Neuron (in vitro differentiated cells): ENCODE data around the gene CCK.

Experiments
- H2AFZ ChIP-seq: one replicate; pipeline ENCODE4 v1.6.1; 2013; ENCODE audit warnings: low read depth, mild to moderate bottlenecking, inconsistent platforms, low read length, moderate library complexity
- H3K27me3 ChIP-seq: one replicate; pipeline ENCODE4 v1.6.1; 2013; ENCODE audit warnings: low read length; ENCODE audit not compliant: insufficient read depth
- H3K36me3 ChIP-seq: one replicate; pipeline ENCODE4 v1.6.1; 2013; ENCODE audit warnings: low read length; ENCODE audit not compliant: insufficient read depth
- H3K4me1 ChIP-seq: one replicate; pipeline ENCODE4 v1.6.1; 2013; ENCODE audit warnings: low read length; ENCODE audit not compliant: insufficient read depth
- H3K4me3 ChIP-seq: 2 replicates; pipeline ENCODE4 v1.5.1; 2013; ENCODE audit warnings: mild to moderate bottlenecking, low read length, moderate library complexity
- H3K9me3 ChIP-seq: one replicate; pipeline ENCODE4 v1.6.1; 2013; ENCODE audit warnings: low read length

The CCK gene, protein sequence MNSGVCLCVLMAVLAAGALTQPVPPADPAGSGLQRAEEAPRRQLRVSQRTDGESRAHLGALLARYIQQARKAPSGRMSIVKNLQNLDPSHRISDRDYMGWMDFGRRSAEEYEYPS

GRCh38 chr3:42266085-42266484, at the start of gene CCK:
CCK (minus strand) TSS chr3:42266185; CDS start chr3:42263630, 2,555 bp downstream.
- Histone ChIP-seq H3K4me1 (peaks cover 5% of the 10 kb centered on the region), H3K36me3 (no peaks in the 10 kb centered on the region), H2AFZ (no peak within 1 kb of the TSS), H3K4me3 (no peak within 1 kb of the TSS), H3K27me3 (peaks cover 22% of the 10 kb centered on the region), H3K9me3 (peaks cover 9% of the 10 kb centered on the region)

- H3K9me3 ChIP-seq: peaks cover 4% of the 10 kb centered on the region
- H3K4me1 ChIP-seq: peaks cover 2% of the 10 kb centered on the region
These were observed 48.4 kb upstream of the CCK start for GRCh38 chr3:42314411-42314810.

GRCh38 chr3:42308651-42309050, 42.7 kb upstream of the CCK start:
- no peak overlapping the region for H3K4me3 ChIP-seq
- peaks cover 2% of the 10 kb centered on the region for H3K4me1 ChIP-seq
- no peak overlapping the region for H2AFZ ChIP-seq
- peaks cover under 1% of the 10 kb centered on the region for H3K27me3 ChIP-seq
- no peaks in the 10 kb centered on the region for H3K36me3 ChIP-seq
- peaks cover 3% of the 10 kb centered on the region for H3K9me3 ChIP-seq

More at GRCh38 chr3:42314411-42314810, 48.4 kb upstream of the CCK start:
- Histone ChIP-seq H2AFZ (no peak overlapping the region), H3K4me3 (no peak overlapping the region), H3K36me3 (no peaks in the 10 kb centered on the region), H3K27me3 (no peaks in the 10 kb centered on the region)

GRCh38 chr3:42306499-42306898, 40.5 kb upstream of the CCK start:
- H3K27me3 ChIP-seq: peaks cover 3% of the 10 kb centered on the region
- H3K4me3 ChIP-seq: no peak overlapping the region
- H3K9me3 ChIP-seq: no peaks in the 10 kb centered on the region
- H3K36me3 ChIP-seq: no peaks in the 10 kb centered on the region
- H2AFZ ChIP-seq: no peak overlapping the region
- peaks cover 2% of the 10 kb centered on the region for H3K4me1 ChIP-seq

DNA sequence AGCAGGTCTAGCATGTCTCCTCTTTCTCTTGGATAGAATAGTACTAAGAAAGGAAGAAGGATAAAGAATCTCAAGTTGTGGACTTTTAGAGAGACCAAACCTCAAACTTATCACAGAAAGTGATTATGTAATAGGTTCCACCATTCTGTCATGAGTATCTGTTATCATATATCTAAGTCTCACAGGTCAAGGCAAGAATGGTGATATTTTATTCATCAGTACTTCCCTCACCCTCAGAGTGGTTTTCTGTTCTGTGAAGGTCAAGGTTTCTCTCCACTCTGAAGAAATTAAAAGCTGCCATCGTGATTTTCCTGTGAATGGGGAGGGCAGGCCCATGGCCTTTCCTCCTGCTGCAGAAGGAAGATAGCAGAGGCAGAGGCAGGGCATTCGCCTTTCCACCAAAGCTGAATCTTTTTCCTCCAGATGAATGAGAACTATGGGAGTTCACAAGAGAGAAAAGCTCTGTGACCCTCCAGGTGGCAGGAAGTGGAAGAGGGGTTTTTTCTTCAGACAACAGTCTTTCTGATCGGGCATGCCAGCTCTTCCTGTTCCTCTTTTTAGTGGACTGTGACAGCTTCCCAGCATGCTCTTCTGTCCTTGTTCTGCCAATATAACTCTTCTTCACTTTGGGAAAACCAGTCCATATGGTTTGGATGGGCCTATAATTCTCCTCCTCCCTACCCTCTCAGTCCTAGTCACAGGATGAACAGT, 37.1 kb upstream of the CCK start:
- Histone ChIP-seq H2AFZ (no peak overlapping the region), H3K9me3 (no peaks in the 10 kb centered on the region), H3K4me3 (no peak overlapping the region), H3K4me1 (no peaks in the 10 kb centered on the region), H3K27me3 (peaks cover 3% of the 10 kb centered on the region), H3K36me3 (no peaks in the 10 kb centered on the region)

DNA sequence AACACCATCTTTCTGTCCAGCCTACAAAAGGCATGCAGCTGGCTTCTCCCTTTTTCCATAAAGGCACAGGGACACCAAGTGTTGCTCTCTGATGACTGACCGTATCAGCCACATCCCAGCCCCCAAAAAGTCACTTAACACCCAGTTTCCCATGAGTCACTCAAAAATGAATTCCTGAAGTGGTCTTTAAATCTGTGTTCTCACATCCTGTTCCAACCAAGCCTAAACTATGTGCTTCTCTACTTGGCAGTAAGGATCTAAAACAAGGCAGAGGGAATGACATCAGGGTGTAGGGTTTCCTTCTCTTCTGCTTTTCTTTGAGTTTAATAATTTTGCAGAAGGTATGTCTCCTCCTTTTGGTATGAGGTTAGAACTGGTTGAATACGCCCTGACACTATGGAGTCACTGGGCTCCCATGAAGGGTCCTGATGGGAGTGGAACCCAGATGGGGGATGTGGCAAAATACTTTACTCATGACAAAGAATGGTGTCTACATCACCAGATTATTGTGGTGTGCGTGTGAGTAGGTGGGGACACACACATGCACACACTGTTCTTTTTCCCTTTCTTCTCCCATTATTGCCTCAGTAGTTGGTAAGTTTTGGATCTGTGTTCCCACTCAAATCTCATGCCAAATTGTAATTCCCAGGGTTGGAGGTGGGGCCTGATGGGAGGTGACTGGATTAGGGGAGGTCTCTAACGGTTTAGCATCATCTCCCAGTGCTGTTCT, 35.6 kb upstream of the CCK start:
- no peaks in the 10 kb centered on the region for H3K4me1 ChIP-seq
- peaks cover 3% of the 10 kb centered on the region for H3K27me3 ChIP-seq
- no peak overlapping the region for H3K4me3 ChIP-seq
- H3K9me3 ChIP-seq: no peaks in the 10 kb centered on the region
- no peak overlapping the region for H2AFZ ChIP-seq
- H3K36me3 ChIP-seq: no peaks in the 10 kb centered on the region

GRCh38 chr3:42300778-42301177, 34.8 kb upstream of the CCK start:
- no peak overlapping the region for H2AFZ ChIP-seq
- peaks cover 3% of the 10 kb centered on the region for H3K27me3 ChIP-seq
- H3K36me3 ChIP-seq: no peaks in the 10 kb centered on the region
- H3K4me3 ChIP-seq: no peak overlapping the region
- H3K9me3 ChIP-seq: no peaks in the 10 kb centered on the region
- no peaks in the 10 kb centered on the region for H3K4me1 ChIP-seq

- no peak overlapping the region for H3K4me3 ChIP-seq
- no peaks in the 10 kb centered on the region for H3K4me1 ChIP-seq
- no peak overlapping the region for H2AFZ ChIP-seq
- no peaks in the 10 kb centered on the region for H3K9me3 ChIP-seq
- no peaks in the 10 kb centered on the region for H3K36me3 ChIP-seq
- peaks cover 3% of the 10 kb centered on the region for H3K27me3 ChIP-seq
These were observed 34.0 kb upstream of the CCK start for GRCh38 chr3:42300013-42300412.

- H3K9me3 ChIP-seq: no peaks in the 10 kb centered on the region
- H2AFZ ChIP-seq: no peak overlapping the region
- no peaks in the 10 kb centered on the region for H3K36me3 ChIP-seq
- H3K4me1 ChIP-seq: no peaks in the 10 kb centered on the region
- no peak overlapping the region for H3K4me3 ChIP-seq
- H3K27me3 ChIP-seq: no peaks in the 10 kb centered on the region
These were observed 32.3 kb upstream of the CCK start for GRCh38 chr3:42298259-42298658.

- H2AFZ ChIP-seq: no peak overlapping the region
- H3K36me3 ChIP-seq: no peaks in the 10 kb centered on the region
- H3K27me3 ChIP-seq: no peaks in the 10 kb centered on the region
- H3K9me3 ChIP-seq: no peaks in the 10 kb centered on the region
- H3K4me3 ChIP-seq: no peak overlapping the region
- H3K4me1 ChIP-seq: no peaks in the 10 kb centered on the region
These were observed 26.0 kb upstream of the CCK start for GRCh38 chr3:42292009-42292408.

- H3K36me3 ChIP-seq: no peaks in the 10 kb centered on the region
- no peaks in the 10 kb centered on the region for H3K9me3 ChIP-seq
- no peaks in the 10 kb centered on the region for H3K27me3 ChIP-seq
- H2AFZ ChIP-seq: no peak overlapping the region
- no peak overlapping the region for H3K4me3 ChIP-seq
- H3K4me1 ChIP-seq: no peaks in the 10 kb centered on the region
These were observed 25.2 kb upstream of the CCK start for GRCh38 chr3:42290966-42291714.

DNA sequence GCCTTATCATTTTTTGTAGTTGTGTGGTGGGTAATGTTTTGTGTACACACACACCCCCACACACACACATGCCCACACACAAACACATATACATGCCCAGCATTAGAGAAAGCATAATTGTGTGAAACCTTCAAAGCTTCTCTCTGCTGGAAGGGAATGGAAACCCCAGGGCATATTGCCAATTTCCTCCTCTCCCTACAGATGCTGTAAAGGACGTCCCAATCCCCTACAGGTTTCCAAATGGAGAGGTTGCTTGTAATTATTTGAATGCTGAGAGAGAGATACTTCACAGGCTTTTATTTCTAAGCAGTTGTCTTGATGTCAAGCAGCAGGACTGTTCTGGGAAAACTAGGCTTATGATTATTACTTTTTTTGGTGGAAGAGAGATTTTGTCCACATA, 23.0 kb upstream of the CCK start:
- H3K4me1 ChIP-seq: no peaks in the 10 kb centered on the region
- H3K36me3 ChIP-seq: no peaks in the 10 kb centered on the region
- H3K9me3 ChIP-seq: no peaks in the 10 kb centered on the region
- no peak overlapping the region for H2AFZ ChIP-seq
- no peak overlapping the region for H3K4me3 ChIP-seq
- H3K27me3 ChIP-seq: no peaks in the 10 kb centered on the region

DNA sequence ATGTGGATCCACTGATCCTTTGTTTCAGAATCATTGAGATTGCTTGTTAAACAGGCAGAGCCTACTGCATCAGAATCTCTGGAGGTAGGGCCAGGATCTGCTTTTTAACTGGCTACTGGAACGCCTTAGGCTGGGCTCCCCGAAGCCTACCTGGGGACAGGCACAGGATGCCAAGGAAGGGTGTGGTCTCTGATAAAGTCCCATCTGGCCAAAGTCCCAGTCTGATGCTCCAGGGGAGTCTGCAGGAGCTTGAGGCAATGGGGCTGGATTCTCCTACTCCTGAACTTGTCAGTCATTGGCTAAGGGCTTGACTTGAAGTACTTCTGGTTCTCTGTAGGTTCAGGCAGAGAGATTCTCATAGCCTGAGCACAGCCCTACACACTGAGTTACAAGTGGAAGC, 22.4 kb upstream of the CCK start:
- H3K27me3 ChIP-seq: no peaks in the 10 kb centered on the region
- no peak overlapping the region for H2AFZ ChIP-seq
- H3K36me3 ChIP-seq: no peaks in the 10 kb centered on the region
- no peaks in the 10 kb centered on the region for H3K4me1 ChIP-seq
- H3K4me3 ChIP-seq: no peak overlapping the region
- no peaks in the 10 kb centered on the region for H3K9me3 ChIP-seq
